Endodermal cell (in vitro differentiated cells): ENCODE measurements around the gene ETV6. TPM values are rescaled to one million over a fixed set of nuclear protein-coding genes. Genes with fewer than 3 reads are reported as not detected.

Experiments
- DNase-seq: peaks from one replicate; pipeline ENCODE4 v3.0.0-alpha.2; 2017
- H3K27ac ChIP-seq: 2 replicates; pipeline ENCODE4 v1.5.1; 2013; ENCODE audit warnings: mild to moderate bottlenecking, low read depth, low read length, moderate library complexity
- H3K27me3 ChIP-seq: 2 replicates; pipeline ENCODE4 v1.6.1; 2013; ENCODE audit warnings: mild to moderate bottlenecking, low read length, moderate library complexity; ENCODE audit not compliant: insufficient read depth, control insufficient read depth, poor library complexity, severe bottlenecking
- H3K36me3 ChIP-seq: 2 replicates; pipeline ENCODE4 v1.7.0; 2013; ENCODE audit warnings: mild to moderate bottlenecking, low read length, moderate library complexity; ENCODE audit not compliant: control insufficient read depth, insufficient read depth
- H3K4me1 ChIP-seq: one replicate; pipeline ENCODE4 v1.7.0; 2013; ENCODE audit warnings: low read length; ENCODE audit not compliant: control insufficient read depth, insufficient read depth
- H3K4me3 ChIP-seq: 2 replicates; pipeline ENCODE4 v1.5.1; 2013; ENCODE audit warnings: mild to moderate bottlenecking, low read length, moderate library complexity
- H3K9ac ChIP-seq: 2 replicates; pipeline ENCODE4 v1.6.1; 2013; ENCODE audit warnings: mild to moderate bottlenecking, low read length, moderate library complexity; ENCODE audit not compliant: poor library complexity, severe bottlenecking; ENCODE audit errors: extremely low read depth
- H3K9me3 ChIP-seq: 2 replicates; pipeline ENCODE4 v1.6.1; 2013; ENCODE audit warnings: mild to moderate bottlenecking, low read length, moderate library complexity; ENCODE audit not compliant: control insufficient read depth
- H3K27ac Mint-ChIP-seq: 2 replicates; pipeline ENCODE4 v1.8.0; 2020; ENCODE audit warnings: mixed read lengths
- H3K27me3 Mint-ChIP-seq: 2 replicates; pipeline ENCODE4 v1.8.0; 2021; ENCODE audit warnings: mild to moderate bottlenecking, mixed read lengths; ENCODE audit not compliant: insufficient read depth
- H3K36me3 Mint-ChIP-seq: 2 replicates; pipeline ENCODE4 v1.8.0; 2020; ENCODE audit warnings: low read depth, mixed read lengths
- H3K4me1 Mint-ChIP-seq: 2 replicates; pipeline ENCODE4 v1.8.0; 2020; ENCODE audit warnings: mixed read lengths
- H3K4me3 Mint-ChIP-seq: 2 replicates; pipeline ENCODE4 v1.8.0; 2020; ENCODE audit warnings: mild to moderate bottlenecking, moderate library complexity, mixed read lengths
- H3K9me3 Mint-ChIP-seq: 2 replicates; pipeline ENCODE4 v1.8.0; 2020; ENCODE audit warnings: mild to moderate bottlenecking, mixed read lengths
- CTCF ChIP-seq: fragments of 200-600 bp; sonication (generic); conservative IDR thresholded peaks from 2 replicates; pipeline ENCODE4 v1.5.0; 2021; ENCODE audit warnings: antibody characterized with exemption, mild to moderate bottlenecking
- WGBS, 2 experiments: methylation state at CpG; one replicate each; pipeline versions ENCODE4 v1.1.5 to v1.1.7; 2013; ENCODE audit warnings: missing lambda C conversion rate in 2 of 2, mixed read lengths in 1 of 2; ENCODE audit not compliant: insufficient coverage in 1 of 2, insufficient read length in 1 of 2; 5-methylcytosine and 5-hydroxymethylcytosine counted together
- total RNA-seq, 2 donors: library from RNA; stranded (reverse); fragmentation: NEBNext Ultra II Directional in 1 of 2; extraction: Animal tissue kit (Norgen Biotek cat#: 25700) in 1 of 2; gene quantifications; 2 replicates in 1 of 2; 3 replicates in 1 of 2; pipeline ENCODE4 v1.2.1, GENCODE V29; 2021

The ETV6 gene
- total RNA-seq, 2 donors from 2014 or later = 9.3 to 22.1 TPM

- Mint-ChIP-seq H3K27me3 (no peaks in the 10 kb centered on the region), H3K4me1 (peaks cover 42% of the 10 kb centered on the region), H3K36me3 (peaks cover 24% of the 10 kb centered on the region), H3K27ac (no peak overlapping the region), H3K9me3 (no peaks in the 10 kb centered on the region), H3K4me3 (no peak overlapping the region)
- Histone ChIP-seq H3K27me3 (no peaks in the 10 kb centered on the region), H3K36me3 (peaks cover 15% of the 10 kb centered on the region), H3K4me1 (peaks cover 7% of the 10 kb centered on the region), H3K9ac (no peak overlapping the region), H3K27ac (no peak overlapping the region), H3K9me3 (no peaks in the 10 kb centered on the region), H3K4me3 (no peak overlapping the region)
- no peak for TF ChIP-seq CTCF
- no peak for DNase-seq
- 88 to 97% methylated on average over 4 of the region's 4 CpGs for WGBS, 2 experiments
Observed at GRCh38 chr12:11893998-11894397, 244.5 kb downstream of the ETV6 start.

GRCh38 chr12:11894890-11895289, 245.4 kb downstream of the ETV6 start:
- no peak overlapping the region for H3K4me3 Mint-ChIP-seq
- Histone ChIP-seq H3K9me3 (no peaks in the 10 kb centered on the region), H3K4me1 (peaks cover 7% of the 10 kb centered on the region), H3K4me3 (no peak overlapping the region), H3K9ac (no peak overlapping the region), H3K27me3 (no peaks in the 10 kb centered on the region), H3K27ac (no peak overlapping the region), H3K36me3 (peaks cover 6% of the 10 kb centered on the region)
- peaks cover 15% of the 10 kb centered on the region for H3K36me3 Mint-ChIP-seq
- H3K9me3 Mint-ChIP-seq = no peaks in the 10 kb centered on the region
- H3K27me3 Mint-ChIP-seq = no peaks in the 10 kb centered on the region
- peak overlapping the region; percentile 41 for H3K27ac Mint-ChIP-seq
- peaks cover 42% of the 10 kb centered on the region for H3K4me1 Mint-ChIP-seq
- 72% methylated on average over 3 of the region's 4 CpGs; no CpG with 5 or more reads in 1 of the 2 experiments for WGBS, 2 experiments
- no peak for TF ChIP-seq CTCF
- DNase-seq = peak; percentile 62

GRCh38 chr12:11895421-11896078, 246.1 kb downstream of the ETV6 start:
- H3K4me1 Mint-ChIP-seq = peaks cover 42% of the 10 kb centered on the region
- TF ChIP-seq CTCF = no peak
- H3K27me3 ChIP-seq = no peaks in the 10 kb centered on the region
- no peaks in the 10 kb centered on the region for H3K9me3 ChIP-seq
- no peaks in the 10 kb centered on the region for H3K9me3 Mint-ChIP-seq
- peaks cover 10% of the 10 kb centered on the region for H3K36me3 Mint-ChIP-seq
- no peak overlapping the region for H3K27ac ChIP-seq
- H3K4me3 ChIP-seq = no peak overlapping the region
- no peak overlapping the region for H3K9ac ChIP-seq
- peaks cover 7% of the 10 kb centered on the region for H3K4me1 ChIP-seq
- DNase-seq = peak; percentile 65
- WGBS, 2 experiments = 96 to 98% methylated on average over 5 to 7 of the region's 7 CpGs
- peaks cover 6% of the 10 kb centered on the region for H3K36me3 ChIP-seq
- no peak overlapping the region for H3K4me3 Mint-ChIP-seq
- no peak overlapping the region for H3K27ac Mint-ChIP-seq
- H3K27me3 Mint-ChIP-seq = no peaks in the 10 kb centered on the region
